Aorta (tissue), 5 donors: ENCODE data around the gene CHIA. TPM values are rescaled to one million over a fixed set of nuclear protein-coding genes. Genes with fewer than 3 reads are reported as not detected.
A peak's percentile ranks its signal among the peaks of the same experiment; 100 is the strongest.

Source experiments
- ATAC-seq: fragments of 200-7000 bp; cut with Tn5 transposase; one replicate; pipeline ENCODE4 v1.9.1; 2022; ENCODE audit warnings: moderate library complexity; ENCODE audit not compliant: low FRiP score
- DNase-seq, 2 donors: peaks; one replicate each; pipeline ENCODE4 v3.0.0-alpha.2; 2020
- H3K27ac ChIP-seq, 2 donors: one replicate each; pipeline ENCODE4 v1.5.1; 2013; ENCODE audit warnings: low read length in 2 of 2, mild to moderate bottlenecking in 2 of 2, moderate library complexity in 2 of 2, control low read depth in 1 of 2, inconsistent platforms in 1 of 2, low read depth in 1 of 2
- H3K27me3 ChIP-seq, 2 donors: one replicate each; pipeline ENCODE4 v1.6.1; 2013; ENCODE audit warnings: control low read depth in 1 of 2, low read length in 1 of 2, mild to moderate bottlenecking in 1 of 2, moderate library complexity in 1 of 2; ENCODE audit not compliant: insufficient read depth in 2 of 2, control insufficient read depth in 1 of 2
- H3K36me3 ChIP-seq, 2 donors: one replicate each; pipeline ENCODE4 v1.6.1; 2013; ENCODE audit warnings: control low read depth in 1 of 2, low read length in 1 of 2, mild to moderate bottlenecking in 1 of 2; ENCODE audit not compliant: insufficient read depth in 2 of 2, control insufficient read depth in 1 of 2
- H3K4me1 ChIP-seq, 2 donors: one replicate each; pipeline ENCODE4 v1.6.1; 2013; ENCODE audit warnings: low read length in 2 of 2, control low read depth in 1 of 2, mild to moderate bottlenecking in 1 of 2, moderate library complexity in 1 of 2; ENCODE audit not compliant: insufficient read depth in 2 of 2, control insufficient read depth in 1 of 2
- H3K4me3 ChIP-seq, 2 donors: one replicate each; pipeline ENCODE4 v1.5.1; 2013; ENCODE audit warnings: low read length in 2 of 2, control low read depth in 1 of 2, mild to moderate bottlenecking in 1 of 2
- H3K9me3 ChIP-seq: one replicate; pipeline ENCODE4 v1.6.1; 2013; ENCODE audit warnings: mild to moderate bottlenecking, low read length; ENCODE audit not compliant: control insufficient read depth
- WGBS, 2 donors: extraction: QIAGEN DNeasy Blood & Tissue Kit; methylation state at CpG; one replicate each; pipeline ENCODE4 v1.1.7; 2013; 5-methylcytosine and 5-hydroxymethylcytosine counted together
- intact Hi-C, 2 donors: fragments of 100-400 bp; cut with DNase I; formaldehyde crosslinking; loops; one replicate each; pipeline versions ENCODE4 v1.14.2 to v1.15.0; 2022
- polyA plus RNA-seq, 2 donors: library from polyadenylated mRNA; stranded (reverse); fragments of 200-250 nt; gene quantifications; one replicate each; pipeline ENCODE4 v1.2.3, GENCODE V29; 2013
- total RNA-seq, 2 donors: library from RNA; stranded (reverse); fragmentation: NEBNext Ultra II Directional; extraction: Animal tissue kit (Norgen Biotek cat#: 25700); gene quantifications; one replicate each; pipeline ENCODE4 v1.2.1, GENCODE V29; 2021
- donor health status: healthy with polysubstance abuse.
- donor health status: Bipolar disorder and iron deficiency.
- donor health status: DM: no; HTN: no; CAD: no.
- donor health status: DM: no; HTN: no; CAD: no.
- donor health status: DM: yes; HTN: yes; CAD: no.

The CHIA gene
- total and polyA plus RNA-seq, 4 donors: 0.28 TPM; not detected in 3

- H3K4me3 ChIP-seq: no peak overlapping the region
- peaks cover 0 to 3% of the 10 kb centered on the region in 2 donors for H3K27me3 ChIP-seq
- no peaks in the 10 kb centered on the region for H3K36me3 ChIP-seq
- no peak overlapping the region for H3K27ac ChIP-seq
- intact Hi-C loops: loop anchor here in 1 of 2 donors (10.0 kb wide), 1 partner anchor 62 kb away; no protein-coding TSS in a partner anchor
- DNase-seq (no peak), ATAC-seq (no peak)
- WGBS, 2 donors: 72 to 74% methylated on average over 8 of the region's 8 CpGs
- no peaks in the 10 kb centered on the region for H3K9me3 ChIP-seq
- no peaks in the 10 kb centered on the region for H3K4me1 ChIP-seq
Observed at GRCh38 chr1:111256988-111257658, 33.5 kb upstream of the CHIA start.

GRCh38 chr1:111267801-111268508, 22.7 kb upstream of the CHIA start:
- Histone ChIP-seq H3K27ac (no peak overlapping the region), H3K9me3 (peaks cover 11% of the 10 kb centered on the region), H3K27me3 (peaks cover 0 to 7% of the 10 kb centered on the region in 2 donors), H3K4me1 (no peaks in the 10 kb centered on the region), H3K36me3 (no peaks in the 10 kb centered on the region), H3K4me3 (no peak overlapping the region)
- DNase-seq (no peak), ATAC-seq (no peak)
- intact Hi-C loops: no loop called here
- WGBS, 2 donors: 63 to 68% methylated on average over 4 of the region's 4 CpGs

GRCh38 chr1:111269825-111270406, 20.7 kb upstream of the CHIA start:
- Histone ChIP-seq H3K27me3 (peaks cover 0 to 7% of the 10 kb centered on the region in 2 donors), H3K4me1 (no peaks in the 10 kb centered on the region), H3K9me3 (peaks cover 11% of the 10 kb centered on the region), H3K27ac (no peak overlapping the region), H3K4me3 (no peak overlapping the region), H3K36me3 (no peaks in the 10 kb centered on the region)
- ATAC-seq: no peak
- intact Hi-C loops: no loop called here
- no peak for DNase-seq
- whole genome bisulfite sequencing, 2 donors: 86 to 88% methylated on average over 4 of the region's 4 CpGs

GRCh38 chr1:111270771-111271463, 19.7 kb upstream of the CHIA start:
- H3K27ac ChIP-seq: no peak overlapping the region
- no peaks in the 10 kb centered on the region for H3K4me1 ChIP-seq
- peaks cover 11% of the 10 kb centered on the region for H3K9me3 ChIP-seq
- intact Hi-C loops: no loop called here
- DNase-seq: no peak
- H3K27me3 ChIP-seq: peaks cover 0 to 7% of the 10 kb centered on the region in 2 donors
- peak; percentile 40 for ATAC-seq
- WGBS, 2 donors: 2 to 4% methylated on average over 37 to 40 of the region's 40 CpGs
- H3K36me3 ChIP-seq: no peaks in the 10 kb centered on the region
- H3K4me3 ChIP-seq: no peak overlapping the region

- DNase-seq: no peak
- no peak for ATAC-seq
- 4 to 8% methylated on average over 16 of the region's 16 CpGs for WGBS, 2 donors
- H3K4me3 ChIP-seq: no peak overlapping the region
- H3K36me3 ChIP-seq: no peaks in the 10 kb centered on the region
- intact Hi-C loops: no loop called here
- H3K27ac ChIP-seq: no peak overlapping the region
- H3K27me3 ChIP-seq: peaks cover 0 to 7% of the 10 kb centered on the region in 2 donors
- no peaks in the 10 kb centered on the region for H3K4me1 ChIP-seq
- H3K9me3 ChIP-seq: peaks cover 11% of the 10 kb centered on the region
Observed at GRCh38 chr1:111271464-111271801, 19.2 kb upstream of the CHIA start.

GRCh38 chr1:111272081-111272480, 18.6 kb upstream of the CHIA start:
- Histone ChIP-seq H3K27me3 (peaks cover 0 to 7% of the 10 kb centered on the region in 2 donors), H3K27ac (no peak overlapping the region), H3K36me3 (no peaks in the 10 kb centered on the region), H3K4me3 (no peak overlapping the region), H3K4me1 (no peaks in the 10 kb centered on the region), H3K9me3 (peaks cover 10% of the 10 kb centered on the region)
- 29 to 33% methylated on average over 3 of the region's 3 CpGs for WGBS, 2 donors
- ATAC-seq (no peak), DNase-seq (no peak)
- intact Hi-C loops: no loop called here

- ATAC-seq (peak; percentile 74), DNase-seq (no peak)
- Histone ChIP-seq H3K9me3 (peaks cover 9% of the 10 kb centered on the region), H3K4me1 (no peaks in the 10 kb centered on the region), H3K27me3 (peaks cover 0 to 3% of the 10 kb centered on the region in 2 donors), H3K4me3 (no peak overlapping the region), H3K27ac (no peak overlapping the region), H3K36me3 (no peaks in the 10 kb centered on the region)
- 88 to 93% methylated on average over 4 of the region's 4 CpGs for WGBS, 2 donors
- intact Hi-C loops: no loop called here
Observed at GRCh38 chr1:111274653-111275052, 16.0 kb upstream of the CHIA start.

GRCh38 chr1:111275079-111275478, 15.6 kb upstream of the CHIA start:
- Histone ChIP-seq H3K9me3 (peaks cover 9% of the 10 kb centered on the region), H3K27me3 (peaks cover 0 to 2% of the 10 kb centered on the region in 2 donors), H3K4me1 (no peaks in the 10 kb centered on the region), H3K36me3 (no peaks in the 10 kb centered on the region), H3K27ac (no peak overlapping the region), H3K4me3 (no peak overlapping the region)
- ATAC-seq: peak; percentile 86
- intact Hi-C loops: no loop called here
- WGBS, 2 donors: 41 to 64% methylated on average over 1 of the region's 1 CpG
- peak in 1 of 2 donors; percentile 68 for DNase-seq
